Neutrophil (primary cell): ENCODE data around the gene GPBP1.

Experiments
- H3K27ac ChIP-seq: fragments of 200-600 bp; sonication (generic); 2 replicates; pipeline ENCODE4 v1.5.1; 2016; ENCODE audit warnings: mild to moderate bottlenecking, moderate library complexity
- H3K27me3 ChIP-seq: fragments of 200-600 bp; sonication (generic); 2 replicates; pipeline ENCODE4 v1.6.0; 2016; ENCODE audit warnings: mild to moderate bottlenecking
- H3K36me3 ChIP-seq: fragments of 200-600 bp; sonication (generic); 2 replicates; pipeline ENCODE4 v1.5.1; 2017
- H3K4me1 ChIP-seq, 2 experiments: fragments of 200-600 bp in 1 of 2; sonication (generic) in 1 of 2; 1 replicate in 1 of 2; 2 replicates in 1 of 2; pipeline versions ENCODE4 v1.5.1 to v1.6.1; 2013 to 2016; ENCODE audit warnings: low read depth in 1 of 2, low read length in 1 of 2, mild to moderate bottlenecking in 1 of 2, moderate library complexity in 1 of 2; ENCODE audit not compliant: control insufficient read depth in 1 of 2, insufficient read depth in 1 of 2
- H3K4me3 ChIP-seq, 2 experiments: fragments of 200-600 bp in 1 of 2; sonication (generic) in 1 of 2; 1 replicate in 1 of 2; 2 replicates in 1 of 2; pipeline ENCODE4 v1.5.1; 2013 to 2016; ENCODE audit warnings: low read depth in 1 of 2, low read length in 1 of 2, mild to moderate bottlenecking in 1 of 2, moderate library complexity in 1 of 2
- H3K9me3 ChIP-seq: fragments of 200-600 bp; sonication (generic); 2 replicates; pipeline ENCODE4 v1.5.1; 2016
- TF ChIP-seq, protein P1 (sequence below): fragments of 200-600 bp; sonication (generic); IDR thresholded peaks from 2 replicates; pipeline ENCODE4 v1.5.1; 2016; ENCODE audit warnings: antibody characterized with exemption

Gene GPBP1

DNA sequence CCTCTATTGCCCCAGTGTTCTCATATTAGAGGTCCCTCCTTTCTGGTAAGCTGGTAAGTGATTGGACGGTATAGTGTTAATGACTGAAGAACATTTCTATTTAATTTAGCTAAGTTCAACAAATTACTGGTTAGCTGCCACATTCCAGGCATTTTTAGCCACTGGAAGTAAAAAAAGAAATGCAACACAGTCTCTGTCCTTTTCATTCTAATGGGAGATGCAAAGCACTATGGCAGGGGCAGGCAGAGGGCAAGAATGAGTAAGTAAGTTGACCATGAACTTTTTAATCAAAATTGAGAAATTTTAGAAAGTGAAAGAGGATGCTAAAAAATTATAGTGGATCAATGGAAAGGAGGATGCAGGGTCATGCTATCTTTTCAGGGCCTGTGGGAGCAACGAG lies 137.4 kb downstream of the GPBP1 start:
- Histone ChIP-seq H3K4me3 (no peak overlapping the region), H3K9me3 (no peaks in the 10 kb centered on the region), H3K36me3 (no peaks in the 10 kb centered on the region), H3K4me1 (no peaks in the 10 kb centered on the region), H3K27ac (no peak overlapping the region), H3K27me3 (no peaks in the 10 kb centered on the region)
- TF ChIP-seq, protein P1, sequence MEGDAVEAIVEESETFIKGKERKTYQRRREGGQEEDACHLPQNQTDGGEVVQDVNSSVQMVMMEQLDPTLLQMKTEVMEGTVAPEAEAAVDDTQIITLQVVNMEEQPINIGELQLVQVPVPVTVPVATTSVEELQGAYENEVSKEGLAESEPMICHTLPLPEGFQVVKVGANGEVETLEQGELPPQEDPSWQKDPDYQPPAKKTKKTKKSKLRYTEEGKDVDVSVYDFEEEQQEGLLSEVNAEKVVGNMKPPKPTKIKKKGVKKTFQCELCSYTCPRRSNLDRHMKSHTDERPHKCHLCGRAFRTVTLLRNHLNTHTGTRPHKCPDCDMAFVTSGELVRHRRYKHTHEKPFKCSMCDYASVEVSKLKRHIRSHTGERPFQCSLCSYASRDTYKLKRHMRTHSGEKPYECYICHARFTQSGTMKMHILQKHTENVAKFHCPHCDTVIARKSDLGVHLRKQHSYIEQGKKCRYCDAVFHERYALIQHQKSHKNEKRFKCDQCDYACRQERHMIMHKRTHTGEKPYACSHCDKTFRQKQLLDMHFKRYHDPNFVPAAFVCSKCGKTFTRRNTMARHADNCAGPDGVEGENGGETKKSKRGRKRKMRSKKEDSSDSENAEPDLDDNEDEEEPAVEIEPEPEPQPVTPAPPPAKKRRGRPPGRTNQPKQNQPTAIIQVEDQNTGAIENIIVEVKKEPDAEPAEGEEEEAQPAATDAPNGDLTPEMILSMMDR: no peak

DNA sequence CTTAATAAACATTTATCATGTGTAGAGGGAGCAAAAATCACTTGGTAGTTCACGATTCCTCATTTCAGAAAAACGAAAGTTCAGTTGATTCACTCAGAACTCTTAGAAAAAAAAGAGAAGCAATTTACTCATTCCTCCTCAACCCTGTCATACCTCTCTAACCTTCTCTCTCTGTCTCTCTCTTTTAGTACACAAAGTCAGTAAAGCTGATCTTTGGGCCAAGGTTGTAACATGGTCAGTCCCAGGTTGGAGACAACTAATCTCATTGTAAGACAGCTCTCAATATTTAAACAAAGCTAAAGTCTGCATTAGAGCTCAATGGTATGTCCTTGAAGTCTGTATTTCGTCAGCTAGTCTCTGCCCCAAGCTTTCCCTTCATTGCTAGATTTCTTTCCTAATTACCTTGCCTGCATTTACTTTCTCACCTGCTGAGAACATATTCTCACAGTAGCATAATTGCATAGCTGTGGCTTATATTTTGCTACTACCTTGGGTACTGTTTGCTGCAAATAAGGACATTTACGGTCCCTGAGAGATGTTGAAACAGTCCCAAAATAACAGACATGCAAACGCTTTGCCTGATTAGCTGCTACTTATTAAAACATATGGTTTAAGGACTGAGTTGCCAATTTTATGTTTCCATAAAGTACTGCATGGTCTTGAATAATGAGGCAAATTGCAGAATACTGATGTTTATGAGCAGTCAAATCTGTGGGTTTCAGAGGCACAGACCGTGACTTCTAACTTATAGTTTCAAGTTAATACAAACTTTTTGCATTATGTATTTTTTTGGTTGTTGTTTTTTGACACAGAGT lies 138.3 kb downstream of the GPBP1 start:
- H3K4me3 ChIP-seq: no peak overlapping the region
- no peaks in the 10 kb centered on the region for H3K4me1 ChIP-seq

DNA sequence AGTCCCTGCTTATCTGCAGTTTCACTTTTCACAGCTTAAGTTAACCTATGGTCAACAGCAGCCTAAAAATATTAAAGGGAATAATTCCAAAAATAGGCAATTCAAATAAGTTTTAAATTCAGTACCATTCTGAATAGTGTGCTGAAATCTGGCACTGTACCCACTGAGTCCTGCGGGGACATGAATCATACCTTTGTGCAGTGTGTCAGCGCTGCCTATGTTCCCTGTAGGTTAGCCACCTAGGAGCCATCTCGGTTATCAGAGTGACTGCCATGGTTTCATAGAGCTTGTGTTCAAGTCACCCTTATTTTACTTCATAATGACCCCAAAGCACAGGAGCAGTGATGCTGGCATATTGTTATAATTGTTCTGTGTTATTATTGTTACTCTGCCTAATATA lies 139.9 kb downstream of the GPBP1 start:
- Histone ChIP-seq H3K9me3 (no peaks in the 10 kb centered on the region), H3K27ac (no peak overlapping the region), H3K4me1 (no peaks in the 10 kb centered on the region), H3K36me3 (no peaks in the 10 kb centered on the region), H3K4me3 (no peak overlapping the region), H3K27me3 (no peaks in the 10 kb centered on the region)
- TF ChIP-seq, protein P1: no peak

More for the DNA sequence above, 138.3 kb downstream of the GPBP1 start:
- no peaks in the 10 kb centered on the region for H3K27me3 ChIP-seq
- H3K36me3 ChIP-seq: no peaks in the 10 kb centered on the region
- TF ChIP-seq, protein P1: no peak
- H3K9me3 ChIP-seq: no peaks in the 10 kb centered on the region
- no peak overlapping the region for H3K27ac ChIP-seq
